ENCODE results near the gene UBE2V1. TPM values are rescaled to one million over a fixed set of nuclear protein-coding genes. Genes with fewer than 3 reads are reported as not detected.

Gene UBE2V1
- total and polyA plus RNA-seq, 12 donors, result 61.9 to 113 (median 88.6) TPM

- intact Hi-C loops (cut with DNase I), result no loop called here
- H3K27me3 ChIP-seq, result no peaks in the 10 kb centered on the region
- WGBS, 2 donors, result 42 to 55% methylated on average over 4 of the region's 4 CpGs
- peaks cover 2 to 70% (median 49%) of the 10 kb centered on the region in 9 donors for H3K4me1 ChIP-seq
- H3K27ac ChIP-seq, result peak overlapping the region in 1 of 10 donors; percentile 7
- TF ChIP-seq CTCF (IDR thresholded peaks at IDR 0.05), result no peak
- peaks cover 0 to 76% (median 13%) of the 10 kb centered on the region in 9 donors for H3K36me3 ChIP-seq
- ATAC-seq (peak in 6 of 8 donors; percentile 20 to 60 (median 38)), DNase-seq (no peak)
- H3K4me3 ChIP-seq, result no peak overlapping the region
- H3K9me3 ChIP-seq, result no peaks in the 10 kb centered on the region
Measured at GRCh38 chr20:50095476-50096078, 17.4 kb downstream of the UBE2V1 start.

- WGBS, 2 donors, result 84 to 86% methylated on average over 4 of the region's 4 CpGs
- H3K27ac ChIP-seq, result no peak overlapping the region
- DNase-seq, result no peak
- intact Hi-C loops (cut with DNase I), result no loop called here
- H3K36me3 ChIP-seq, result peaks cover 0 to 85% (median 13%) of the 10 kb centered on the region in 9 donors
- no peaks in the 10 kb centered on the region for H3K27me3 ChIP-seq
- no peak for TF ChIP-seq CTCF (IDR thresholded peaks at IDR 0.05)
- ATAC-seq, result no peak
- H3K4me1 ChIP-seq, result peaks cover 2 to 60% (median 43%) of the 10 kb centered on the region in 9 donors
- no peaks in the 10 kb centered on the region for H3K9me3 ChIP-seq
- no peak overlapping the region for H3K4me3 ChIP-seq
Measured at GRCh38 chr20:50094522-50094921, 18.4 kb downstream of the UBE2V1 start.

- no peak for TF ChIP-seq CTCF (IDR thresholded peaks at IDR 0.05)
- no peaks in the 10 kb centered on the region for H3K9me3 ChIP-seq
- no peaks in the 10 kb centered on the region for H3K27me3 ChIP-seq
- ATAC-seq (no peak), DNase-seq (no peak)
- no peak overlapping the region for H3K4me3 ChIP-seq
- intact Hi-C loops (cut with DNase I), result no loop called here
- H3K27ac ChIP-seq, result no peak overlapping the region
- peaks cover 2 to 53% (median 30%) of the 10 kb centered on the region in 9 donors for H3K4me1 ChIP-seq
- H3K36me3 ChIP-seq, result peaks cover 0 to 93% (median 15%) of the 10 kb centered on the region in 9 donors
- 84 to 85% methylated on average over 2 of the region's 2 CpGs for WGBS, 2 donors
Measured at GRCh38 chr20:50093240-50093639, 19.7 kb downstream of the UBE2V1 start.

GRCh38 chr20:50092436-50092835 is 20.5 kb downstream of the UBE2V1 start:
- Histone ChIP-seq H3K4me3 (no peak overlapping the region), H3K4me1 (peaks cover 2 to 45% (median 22%) of the 10 kb centered on the region in 9 donors), H3K27ac (peak overlapping the region in 1 of 10 donors; percentile 6), H3K9me3 (no peaks in the 10 kb centered on the region), H3K36me3 (peaks cover 0 to 93% (median 18%) of the 10 kb centered on the region in 9 donors), H3K27me3 (no peaks in the 10 kb centered on the region)
- ATAC-seq (peak in 2 of 8 donors; percentile 10 to 23), DNase-seq (no peak)
- no peak for TF ChIP-seq CTCF (IDR thresholded peaks at IDR 0.05)
- intact Hi-C loops (cut with DNase I), result no loop called here
- 50 to 60% methylated on average over 4 of the region's 4 CpGs for WGBS, 2 donors

Measured in heart right ventricle (tissue), 16 donors.